Stimulated activated CD8-positive, alpha-beta memory T cell treated with anti-CD3 and anti-CD28 coated beads, Interleukin-2, amount 100 ng/mL, for 1 hour (primary cell): ENCODE results near the gene ATG7.

Experiments used
- DNase-seq, 2 donors: peaks; one replicate each; pipeline ENCODE4 v3.0.0-alpha.2; 2020; ENCODE audit warnings: low read depth in 2 of 2

Gene ATG7

GRCh38 chr3:11535243-11535960, 263.2 kb downstream of the ATG7 start:
- DNase-seq: no peak

GRCh38 chr3:11536132-11536935, 264.1 kb downstream of the ATG7 start:
- DNase-seq: no peak

DNA sequence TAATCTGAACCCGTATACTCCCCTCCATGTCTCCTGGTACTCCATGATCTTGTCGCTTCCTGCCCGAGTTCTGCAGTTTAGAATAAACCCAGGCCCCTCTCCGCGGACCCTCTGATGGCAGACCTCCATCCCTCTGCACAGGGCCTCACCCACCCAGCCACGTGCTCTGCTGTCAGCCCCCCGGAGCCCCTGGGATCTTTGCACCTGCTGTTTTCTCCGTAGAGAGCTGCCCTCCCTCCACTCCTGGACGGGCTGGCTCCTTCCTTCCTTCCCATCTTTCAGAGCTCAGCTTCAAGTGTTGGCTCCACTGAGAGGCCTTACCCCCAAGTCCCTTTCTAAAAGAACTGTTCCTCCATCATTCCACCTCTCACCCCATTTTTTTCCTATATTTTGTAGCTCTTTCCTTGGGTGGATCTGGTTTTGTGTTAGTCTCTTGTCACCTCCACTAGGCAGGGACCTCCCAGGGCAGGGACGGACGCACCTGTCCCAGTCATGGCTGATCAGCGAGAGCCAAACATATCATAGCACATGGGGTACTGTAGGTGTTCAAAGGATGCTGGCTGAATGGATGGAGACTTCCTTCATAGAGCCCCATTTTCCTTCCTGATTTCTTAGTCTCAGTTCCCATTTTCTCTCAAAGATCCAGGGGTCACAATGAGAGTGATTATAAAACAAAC, 264.9 kb downstream of the ATG7 start:
- DNase-seq: no peak

DNA sequence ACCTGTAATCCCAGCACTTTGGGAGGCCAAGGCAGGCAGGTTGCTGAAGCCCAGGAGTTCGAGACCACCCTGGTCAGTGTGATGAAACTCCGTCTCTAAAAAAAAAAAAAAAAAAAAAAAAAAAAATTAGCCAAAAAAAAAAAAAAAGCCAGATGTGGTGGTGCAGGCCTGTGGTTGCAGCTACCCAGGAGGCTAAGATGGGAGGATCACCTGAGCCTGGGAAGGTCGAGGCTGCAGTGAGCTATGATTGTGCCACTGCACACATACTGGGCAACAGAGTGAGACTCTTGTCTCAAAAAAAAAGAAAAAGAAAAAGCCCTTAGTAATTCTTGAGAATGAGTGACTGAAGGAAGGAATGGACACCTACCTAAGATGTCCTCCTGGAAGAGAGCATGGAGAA, 266.4 kb downstream of the ATG7 start:
- no peak for DNase-seq

DNA sequence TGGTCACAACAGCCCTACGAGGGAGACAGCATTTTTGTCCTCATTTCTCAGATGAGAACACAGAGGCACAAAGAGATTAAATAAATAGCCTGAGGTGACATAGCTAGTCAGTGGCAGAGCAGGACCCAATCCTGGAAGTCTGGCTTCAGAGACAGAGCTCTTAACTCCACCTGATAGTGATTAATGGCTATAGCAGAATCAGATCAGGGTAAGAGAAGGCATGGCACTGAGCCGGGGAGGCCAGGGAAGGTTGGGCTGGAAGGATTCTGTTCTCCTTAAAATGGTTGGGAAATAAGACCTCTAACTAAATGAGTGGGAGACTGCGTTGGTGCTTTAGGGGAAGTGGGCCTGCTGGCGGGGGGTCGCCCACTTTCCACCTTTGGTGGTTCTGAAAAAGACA, 267.0 kb downstream of the ATG7 start:
- no peak for DNase-seq

DNA sequence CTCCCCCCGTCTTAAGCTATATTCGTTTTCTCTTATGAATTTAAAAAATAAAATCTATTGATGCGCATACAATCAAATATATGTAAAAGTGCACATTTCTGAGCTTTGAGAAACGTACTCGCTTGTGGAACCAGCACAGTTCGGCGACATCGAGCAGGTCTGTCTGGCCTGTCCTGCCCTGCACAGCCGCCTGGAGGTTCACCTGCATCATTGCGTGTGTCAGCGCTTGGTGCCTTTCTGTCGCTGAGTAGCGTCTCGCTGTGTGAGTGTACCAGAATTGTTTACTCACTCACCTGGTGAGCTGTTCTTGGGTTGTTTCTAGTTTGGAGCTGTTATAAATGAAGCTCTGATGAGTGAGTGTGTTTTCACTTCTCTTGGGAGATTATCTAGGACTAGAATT, 267.5 kb downstream of the ATG7 start:
- no peak for DNase-seq

GRCh38 chr3:11541321-11542303, 269.4 kb downstream of the ATG7 start:
- no peak for DNase-seq

DNA sequence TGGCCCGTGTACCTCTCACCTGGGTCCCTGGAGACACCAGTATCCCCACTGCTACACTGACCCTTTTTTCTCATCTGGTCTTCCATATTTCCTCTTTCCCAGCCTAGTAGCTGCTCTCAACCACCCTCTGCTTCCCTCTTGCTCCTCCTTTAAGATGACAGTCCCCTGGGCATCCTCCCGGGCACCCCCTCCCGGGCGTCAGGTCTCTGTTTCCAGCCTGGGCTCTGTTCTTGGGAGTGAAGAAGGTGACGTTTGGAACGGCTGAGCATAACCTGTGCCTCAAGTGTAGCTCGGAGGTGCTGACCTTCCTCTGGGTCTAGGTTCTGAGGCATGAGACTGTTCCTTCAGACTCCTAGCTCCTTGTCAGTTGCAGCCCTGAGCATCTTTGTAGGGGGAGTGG, 270.4 kb downstream of the ATG7 start:
- no peak for DNase-seq

DNA sequence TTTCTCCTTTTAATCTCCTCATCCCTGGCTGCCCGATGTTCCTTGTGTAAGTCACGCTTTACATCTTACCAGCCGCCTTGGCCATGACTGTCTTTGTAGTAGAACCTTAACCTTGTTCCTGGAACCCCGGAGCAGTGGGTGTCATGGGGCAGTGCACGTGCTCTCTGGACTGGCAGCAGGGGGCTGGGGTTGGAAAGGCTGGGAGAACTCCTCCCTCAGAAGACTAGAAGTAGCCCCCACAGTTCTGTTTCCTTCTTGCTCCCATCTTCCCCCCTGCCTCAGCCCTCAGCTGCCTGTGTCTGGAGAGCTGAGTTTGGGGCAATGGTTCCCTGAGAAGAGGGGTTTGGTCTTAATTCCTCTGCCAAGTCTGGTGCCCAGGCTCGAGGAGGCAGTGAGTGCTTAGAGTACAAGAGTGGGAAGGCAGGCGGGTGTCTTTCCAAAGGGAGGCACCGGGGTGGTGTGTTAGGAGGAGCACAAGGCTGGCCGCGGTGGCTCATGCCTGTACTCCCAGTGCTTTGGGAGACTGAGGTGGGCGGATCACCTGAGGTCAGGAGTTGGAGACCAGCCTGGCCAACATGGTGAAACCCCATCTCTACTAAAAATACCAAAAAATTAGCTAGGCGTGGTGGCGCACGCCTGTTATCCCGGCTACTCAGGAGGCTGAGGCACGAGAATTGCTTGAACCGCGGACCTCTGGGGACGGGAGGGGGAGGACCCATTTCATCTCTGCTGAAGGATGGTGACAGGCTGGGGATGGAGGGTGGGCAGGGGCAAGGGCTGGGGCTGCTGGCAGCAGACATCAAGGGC, 271.1 kb downstream of the ATG7 start:
- DNase-seq: no peak

- DNase-seq: no peak
Observed at GRCh38 chr3:11543948-11544387, 271.8 kb downstream of the ATG7 start.

- DNase-seq: no peak
Observed at GRCh38 chr3:11544412-11545181, 272.4 kb downstream of the ATG7 start.

GRCh38 chr3:11545186-11545851, 273.1 kb downstream of the ATG7 start:
- DNase-seq: no peak

DNA sequence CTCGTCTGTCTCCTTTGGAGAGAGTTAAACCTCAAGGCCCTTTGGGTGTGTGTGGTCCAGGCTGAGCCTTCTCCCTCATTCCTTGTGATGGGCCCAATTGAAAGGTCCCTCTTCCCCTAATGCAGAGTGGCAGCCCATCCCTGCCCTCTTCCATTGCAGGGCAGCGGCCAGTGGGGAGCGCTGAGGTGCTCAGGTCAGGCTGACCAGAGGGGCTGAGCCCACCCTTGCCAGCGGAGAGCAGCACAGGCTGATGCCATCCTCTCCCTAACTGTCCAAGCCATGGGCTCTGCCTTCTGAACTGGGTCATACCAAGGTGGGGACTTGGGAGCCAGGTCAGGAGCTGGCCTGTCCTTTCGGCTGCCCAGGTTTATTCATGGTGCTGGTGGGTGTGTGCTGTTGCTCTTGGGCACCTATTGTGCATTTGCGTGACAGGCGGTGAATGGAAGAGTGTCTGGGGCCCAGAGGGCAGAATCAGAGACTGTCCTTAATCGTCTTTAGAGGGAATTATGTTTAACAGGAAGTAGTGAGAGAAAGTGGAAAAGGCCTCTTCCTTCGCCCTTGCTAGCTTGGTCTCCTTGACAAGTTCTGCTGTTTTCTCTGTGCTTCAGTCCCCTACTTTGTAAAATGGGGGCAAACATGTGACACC, 274.6 kb downstream of the ATG7 start:
- no peak for DNase-seq

- no peak for DNase-seq
Observed at GRCh38 chr3:11547498-11547897, 275.3 kb downstream of the ATG7 start.

DNA sequence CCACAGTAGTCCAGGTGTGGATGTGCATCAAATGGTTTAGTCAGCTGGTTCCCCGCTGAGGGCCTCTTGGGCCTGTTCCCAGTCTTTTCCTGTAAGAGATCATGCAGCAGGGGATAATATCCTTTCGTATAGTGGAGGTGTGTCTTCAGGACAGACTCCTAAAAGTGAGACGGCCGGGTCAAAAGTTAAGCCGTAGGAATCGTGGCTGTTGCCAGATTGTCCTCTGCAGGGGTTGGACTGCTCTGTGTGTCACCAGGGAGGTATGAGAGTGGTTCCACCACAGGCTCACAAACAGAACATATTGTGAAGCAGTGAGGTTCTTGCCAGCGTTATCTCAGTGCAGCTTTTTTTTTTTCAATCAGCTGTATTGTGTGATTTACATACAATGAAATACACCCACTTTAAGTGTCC, 276.5 kb downstream of the ATG7 start:
- no peak for DNase-seq

- DNase-seq: no peak
Observed at GRCh38 chr3:11549580-11550140, 277.5 kb downstream of the ATG7 start.

- no peak for DNase-seq
Observed at GRCh38 chr3:11551036-11551435, 278.8 kb downstream of the ATG7 start.
